HG03521 (cell line): ENCODE results near the gene AFG3L2.

Experiments used
- ATAC-seq: cut with Tn5 transposase; IDR thresholded peaks from one replicate; pipeline ENCODE4 v1.9.1; 2021; ENCODE audit warnings: mild to moderate bottlenecking, moderate library complexity; ENCODE audit not compliant: unreplicated experiment

The AFG3L2 gene

DNA sequence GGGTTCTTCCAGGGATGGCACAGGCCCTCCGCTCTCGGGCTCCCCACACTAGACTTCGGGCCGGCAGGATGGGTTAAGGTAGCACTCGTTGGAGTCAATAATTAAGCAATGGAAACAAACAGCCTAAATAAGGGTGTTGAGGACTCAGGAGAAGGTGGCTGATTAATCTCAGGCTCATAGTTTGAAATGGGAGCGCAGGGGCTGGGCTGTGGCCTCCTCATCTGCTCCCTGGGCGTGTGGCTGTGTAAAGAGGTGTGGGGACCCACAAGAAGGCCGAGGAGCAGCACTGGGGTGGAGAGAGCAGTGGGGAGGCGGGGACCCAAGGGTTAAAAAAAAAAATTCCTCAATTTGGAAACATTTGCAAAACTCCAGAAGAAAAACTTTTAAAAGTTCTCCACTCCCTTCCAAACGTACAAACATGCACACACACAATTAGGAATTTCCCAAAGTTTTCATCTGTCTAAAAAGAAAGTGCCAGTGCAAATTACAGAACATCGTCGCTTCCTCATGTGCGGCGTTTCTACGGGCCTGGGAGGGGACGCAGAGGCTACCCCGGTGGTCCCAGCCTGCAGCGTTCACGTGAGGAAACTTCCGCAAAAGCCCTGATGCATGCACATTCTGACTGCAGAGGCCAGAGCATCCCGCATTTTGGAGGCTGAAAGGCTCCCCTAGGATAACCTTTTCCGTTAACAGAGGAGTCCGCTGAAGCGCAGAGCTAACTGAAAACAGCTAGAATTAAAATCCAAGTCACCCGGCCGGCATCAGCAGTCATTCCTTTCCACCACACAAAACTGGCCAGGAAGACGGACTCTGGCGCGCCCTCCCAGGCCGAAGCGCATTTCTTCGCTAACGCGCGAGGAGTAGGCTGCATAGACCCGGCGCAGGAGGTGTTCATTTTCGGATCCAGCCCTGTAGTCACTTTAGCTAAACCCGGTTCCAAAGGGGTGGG, 70.0 kb downstream of the AFG3L2 start:
- ATAC-seq = no peak

DNA sequence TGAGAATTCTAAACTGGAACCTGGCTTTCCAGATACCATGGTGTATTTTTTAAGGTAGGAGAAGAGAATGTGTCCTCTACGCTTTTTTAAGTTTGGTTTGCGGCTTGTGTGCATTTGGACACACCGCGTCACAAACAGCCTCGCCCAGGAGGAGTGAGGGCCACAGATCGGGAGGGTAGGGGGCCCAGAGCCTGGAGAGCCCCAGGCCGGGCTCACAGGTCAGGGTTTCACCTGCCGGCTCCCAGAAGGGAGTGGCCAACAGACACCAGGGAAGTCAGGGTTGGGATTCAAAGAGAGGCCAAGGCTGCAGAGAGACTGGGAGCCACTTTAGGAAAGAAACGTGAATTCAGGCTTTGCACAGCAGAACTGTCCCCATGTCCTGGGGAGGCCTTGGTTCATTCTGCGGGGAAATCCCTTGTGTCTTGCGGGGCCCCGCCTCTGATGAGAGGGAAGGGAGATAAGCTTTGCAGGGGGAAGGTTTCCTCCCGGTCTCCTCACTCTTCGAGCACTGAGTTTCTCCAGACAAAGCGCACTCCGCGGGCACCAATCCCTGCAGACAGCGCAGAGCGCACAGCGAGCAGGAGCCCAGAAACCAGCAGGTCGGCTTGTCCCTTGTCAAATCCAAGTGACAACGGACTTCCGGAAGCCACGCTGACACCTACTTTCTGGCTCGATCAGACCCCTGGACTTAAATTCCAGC, 70.9 kb downstream of the AFG3L2 start:
- ATAC-seq = no peak

DNA sequence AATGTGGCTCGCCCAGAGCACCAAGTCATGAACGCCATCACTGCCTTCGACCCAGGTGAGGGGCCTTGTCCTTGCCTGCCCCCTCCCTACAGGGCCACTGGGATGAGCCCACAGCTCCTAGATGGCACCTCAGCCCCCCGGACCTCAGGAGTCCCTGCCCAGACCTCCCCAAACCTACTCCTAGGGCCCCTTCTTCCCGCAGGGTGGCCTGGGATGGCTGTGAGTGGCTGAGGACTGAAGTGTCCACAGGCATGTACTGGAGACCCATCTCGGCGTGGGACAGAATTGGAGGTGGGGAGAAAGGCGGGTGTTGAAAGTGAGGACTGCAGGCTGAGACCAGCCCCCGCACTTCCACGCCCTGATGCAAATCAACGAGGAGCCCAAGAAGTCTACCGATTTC, 71.8 kb downstream of the AFG3L2 start:
- no peak for ATAC-seq

DNA sequence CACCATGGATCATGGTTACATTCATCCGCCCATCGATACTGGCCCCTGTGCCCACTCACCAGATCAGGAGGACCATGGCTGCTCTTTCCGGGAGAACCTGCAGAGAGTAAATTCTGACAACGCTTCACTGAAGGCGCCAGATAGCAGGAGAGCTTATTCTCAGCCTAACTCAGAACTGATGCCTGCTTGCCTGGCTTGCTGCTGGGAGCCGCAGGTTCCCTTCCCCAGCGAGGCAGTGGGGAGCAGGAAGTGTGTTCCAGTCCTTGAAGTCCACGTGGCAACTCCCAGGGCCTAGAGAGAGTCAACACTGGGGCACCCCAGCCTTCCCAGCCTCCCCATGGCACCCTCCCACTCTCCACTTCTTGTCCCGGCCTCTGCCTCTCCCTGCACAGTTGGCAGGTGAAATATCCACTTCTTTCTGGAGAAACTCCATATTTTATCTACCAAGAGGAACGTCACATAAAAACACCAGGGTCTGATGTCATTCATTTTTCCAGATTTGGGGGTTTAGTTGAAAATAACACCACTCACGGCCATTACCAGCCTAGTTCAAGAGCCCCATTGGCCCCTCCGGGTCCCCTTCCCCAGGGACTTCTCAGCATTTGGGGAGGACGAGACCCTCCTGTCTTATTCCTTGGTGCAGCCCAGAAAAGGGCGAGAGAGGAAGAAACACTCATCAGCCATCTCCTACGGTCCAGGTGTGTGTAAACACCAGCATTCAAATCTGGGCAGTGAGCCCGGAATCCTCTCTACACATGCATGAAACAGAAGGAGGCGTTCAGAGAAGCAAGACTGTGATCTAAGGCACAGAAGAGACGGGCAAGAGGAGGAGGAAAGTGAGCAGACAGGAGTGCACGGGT, 72.4 kb downstream of the AFG3L2 start:
- no peak for ATAC-seq

DNA sequence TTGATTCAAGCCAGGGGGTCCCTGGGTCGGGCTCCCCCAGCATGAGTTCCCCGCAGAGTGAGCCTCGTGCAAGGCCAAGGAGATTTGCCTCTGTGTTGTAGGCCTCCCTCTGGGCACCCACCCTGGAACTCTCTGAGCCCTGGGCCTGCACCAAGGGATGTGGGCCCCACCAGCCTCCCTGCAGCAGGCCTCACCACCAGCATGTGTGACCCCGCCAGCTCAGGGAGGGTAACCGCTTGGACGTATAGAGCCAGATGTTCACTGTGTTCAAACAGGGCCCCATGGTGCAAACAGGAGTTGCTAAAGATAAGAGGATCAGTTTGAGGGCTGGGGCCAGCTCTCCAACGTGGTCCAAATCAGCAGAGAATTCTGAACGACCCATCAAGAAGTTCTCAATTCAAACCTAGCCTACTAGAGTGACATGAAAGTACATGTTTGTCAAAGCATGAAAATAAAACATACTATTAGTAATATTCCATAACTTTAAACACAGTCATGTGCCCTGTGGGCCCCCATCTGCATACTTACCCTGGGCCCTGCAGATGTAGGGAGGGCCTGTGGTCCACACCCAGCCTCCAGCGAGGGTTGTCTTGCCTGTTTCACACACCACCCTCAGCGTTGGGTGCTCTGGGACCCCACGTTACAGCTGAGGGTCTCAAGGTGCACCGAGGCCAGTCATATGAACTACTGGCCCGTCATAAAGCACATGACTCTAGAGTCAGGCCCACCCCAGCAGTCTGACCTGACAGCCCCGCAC, 74.5 kb downstream of the AFG3L2 start:
- ATAC-seq = no peak

DNA sequence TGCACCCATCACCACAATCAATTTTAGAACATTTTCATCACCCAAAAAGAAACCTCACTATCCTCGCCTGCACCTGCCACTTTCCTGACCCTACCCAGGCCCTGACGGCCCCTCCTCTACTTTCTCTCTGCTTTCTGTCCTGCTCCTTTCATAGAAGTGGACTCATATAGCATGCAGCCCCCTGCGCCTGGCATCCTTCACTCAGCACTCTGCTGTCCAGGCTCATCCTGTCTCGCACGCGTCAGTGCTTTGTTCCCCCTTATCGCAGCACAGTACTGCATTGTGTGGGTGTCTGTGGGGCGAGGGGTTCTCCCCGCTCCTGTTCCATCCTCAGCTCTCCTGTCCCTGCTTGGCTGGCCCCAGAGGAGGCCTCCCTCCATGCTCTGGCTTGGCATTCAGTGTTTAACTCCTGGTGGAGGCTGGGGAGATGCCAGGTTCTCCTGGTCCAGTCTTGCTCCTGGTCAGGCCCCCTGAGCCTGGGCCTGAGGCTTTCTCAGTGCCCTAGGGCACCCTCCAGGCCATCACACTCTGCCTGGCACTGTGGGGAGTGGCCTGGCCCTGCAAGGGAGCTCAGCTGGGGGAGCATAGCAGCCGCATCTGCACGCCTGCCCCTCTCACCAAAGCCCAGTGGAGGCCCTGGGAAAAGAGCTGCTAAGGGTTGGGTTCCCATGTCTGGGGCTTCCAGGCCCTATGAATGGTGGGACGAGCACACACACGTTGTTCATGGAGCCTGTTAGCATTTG, 75.6 kb downstream of the AFG3L2 start:
- ATAC-seq = no peak

DNA sequence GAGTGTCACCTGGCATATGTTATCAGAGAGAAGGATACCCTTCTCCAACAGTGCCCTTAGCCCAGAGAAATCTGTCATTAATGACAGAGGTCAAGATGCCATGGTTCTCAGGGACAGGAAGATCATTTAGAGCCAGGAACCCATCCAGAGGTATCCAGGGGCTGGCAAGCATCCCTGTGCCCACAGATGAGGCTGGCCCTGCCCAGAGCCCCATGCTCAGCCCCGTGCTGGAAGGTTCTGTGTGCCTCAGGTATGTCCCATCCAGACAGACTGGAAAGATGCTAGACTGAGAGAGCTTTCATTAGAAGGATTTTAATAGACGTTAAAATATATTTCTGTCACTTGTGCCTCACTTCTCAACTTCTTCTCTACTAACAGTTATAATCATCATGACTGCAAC, 77.2 kb downstream of the AFG3L2 start:
- ATAC-seq = no peak

DNA sequence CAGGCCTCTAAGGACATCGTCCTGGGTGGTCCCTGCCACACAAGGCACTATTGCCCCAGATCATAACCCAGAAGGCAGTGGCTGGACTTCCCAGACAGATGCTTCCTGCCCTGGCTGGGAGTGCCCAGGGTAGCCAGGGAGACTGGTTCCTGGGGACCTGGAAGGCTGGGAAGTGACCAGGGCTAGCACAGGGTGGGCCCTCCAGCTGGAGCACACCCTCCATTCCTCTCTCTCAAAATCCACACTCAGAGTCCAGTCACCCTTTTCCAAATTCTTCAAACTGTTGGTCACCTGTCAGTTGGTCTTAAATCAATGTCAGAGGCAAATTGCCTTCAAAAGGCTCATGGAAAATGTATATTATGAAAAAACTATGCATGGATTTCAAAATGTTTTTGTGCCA, 80.6 kb downstream of the AFG3L2 start:
- ATAC-seq = no peak

DNA sequence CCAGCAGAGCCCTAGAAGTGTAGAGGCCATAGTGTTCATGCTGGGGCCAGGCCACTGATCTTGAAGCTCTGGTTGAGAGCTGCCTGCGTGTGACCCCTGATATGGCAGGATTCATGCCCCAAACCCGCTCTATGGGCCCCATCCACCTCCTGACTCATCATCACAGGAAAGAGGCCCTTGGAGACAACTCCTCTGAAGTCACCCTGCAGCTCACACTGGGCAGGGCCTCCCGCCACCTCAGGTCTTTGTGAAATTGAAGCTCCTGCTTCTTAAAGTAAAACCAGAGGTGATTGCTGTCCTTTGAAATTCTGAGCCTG, 81.0 kb downstream of the AFG3L2 start:
- no peak for ATAC-seq

DNA sequence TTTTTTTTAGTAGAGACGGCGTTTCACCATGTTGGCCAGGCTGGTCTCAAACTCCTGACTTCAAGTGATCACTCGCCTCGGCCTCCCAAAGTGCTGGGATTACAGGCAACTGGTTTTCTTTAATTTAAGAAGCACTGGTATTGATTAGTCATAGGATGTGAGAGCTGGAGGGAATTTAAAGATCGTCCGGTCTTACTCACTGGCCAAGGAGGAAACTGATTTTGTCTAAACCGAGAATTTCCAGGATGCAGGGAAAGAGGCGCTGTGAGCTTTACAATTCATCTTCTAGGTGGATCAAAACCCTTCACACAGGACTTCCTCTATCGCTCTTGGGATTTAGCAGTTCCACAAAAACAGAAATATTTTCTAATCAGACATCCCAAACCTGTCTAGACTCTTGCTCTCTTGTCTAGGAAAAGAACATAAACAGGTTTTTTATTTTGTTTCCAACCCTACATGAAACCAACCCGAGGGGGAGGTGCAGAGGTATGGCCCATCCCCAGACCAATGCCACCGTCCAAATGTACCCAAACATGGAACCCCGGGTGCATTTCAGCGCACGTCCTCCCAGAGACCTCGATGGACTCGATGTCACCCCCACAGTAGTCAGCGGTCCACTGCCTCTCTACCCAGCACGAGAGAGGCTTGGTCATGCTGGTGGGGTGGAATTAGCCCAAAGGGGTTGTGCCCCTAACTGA, 81.5 kb downstream of the AFG3L2 start:
- ATAC-seq = no peak

DNA sequence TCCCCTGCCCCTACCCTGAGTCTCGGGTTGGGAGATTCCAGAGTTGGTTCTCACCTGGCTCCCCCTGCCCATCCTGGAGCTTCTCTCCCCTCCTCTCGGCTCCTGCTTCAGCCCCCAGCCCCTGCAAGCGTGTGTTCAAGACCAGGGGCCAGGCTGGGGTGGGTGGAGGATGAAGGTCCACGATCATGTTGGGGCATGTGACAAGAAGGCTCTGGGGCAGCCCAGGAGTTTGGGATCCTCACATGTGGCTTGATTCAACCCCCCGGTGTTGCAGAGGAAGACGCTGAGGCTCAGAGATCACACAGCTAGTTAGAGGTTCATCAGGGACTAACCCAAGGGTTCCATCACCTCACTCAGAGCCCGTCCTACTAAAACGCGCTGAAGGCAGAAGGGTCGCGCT, 83.2 kb downstream of the AFG3L2 start:
- ATAC-seq = no peak

DNA sequence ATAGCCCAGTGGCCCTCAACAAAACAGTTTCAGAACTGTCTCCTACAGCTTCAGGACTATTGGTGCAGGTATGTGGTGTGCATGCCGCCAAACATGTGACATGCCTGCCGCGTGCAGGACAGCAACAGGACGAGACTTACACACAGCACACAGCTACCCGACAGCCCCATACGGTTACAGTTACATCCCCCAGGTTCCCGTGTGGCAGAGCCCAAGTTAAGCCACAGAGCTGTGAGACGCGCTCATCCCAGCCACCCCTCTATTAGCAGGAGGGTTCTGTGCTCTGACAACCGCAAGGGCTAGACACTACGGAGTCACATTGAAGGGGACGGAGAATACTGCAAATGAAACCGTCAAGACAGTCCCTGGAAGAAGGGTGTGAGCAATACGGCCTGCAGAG, 85.3 kb downstream of the AFG3L2 start:
- ATAC-seq = no peak

DNA sequence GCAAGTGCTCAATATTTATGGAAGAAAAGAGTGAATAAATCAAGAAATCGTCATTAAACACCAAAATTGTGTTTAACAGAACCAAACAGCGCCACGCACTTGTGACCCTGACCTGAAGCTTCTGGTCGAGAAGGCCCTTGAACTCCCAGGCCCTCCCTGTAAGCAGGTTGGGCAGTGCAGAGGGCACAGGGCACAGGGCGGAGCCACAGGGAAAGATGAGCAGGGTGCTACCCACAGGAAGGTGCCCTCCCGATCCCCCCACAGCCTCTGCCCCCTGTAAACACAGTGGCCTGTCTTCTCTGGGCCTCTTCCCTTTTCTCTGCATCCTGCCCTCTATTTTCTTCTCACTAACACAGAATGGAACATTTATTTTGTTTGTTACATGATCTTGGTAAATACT, 85.9 kb downstream of the AFG3L2 start:
- no peak for ATAC-seq

DNA sequence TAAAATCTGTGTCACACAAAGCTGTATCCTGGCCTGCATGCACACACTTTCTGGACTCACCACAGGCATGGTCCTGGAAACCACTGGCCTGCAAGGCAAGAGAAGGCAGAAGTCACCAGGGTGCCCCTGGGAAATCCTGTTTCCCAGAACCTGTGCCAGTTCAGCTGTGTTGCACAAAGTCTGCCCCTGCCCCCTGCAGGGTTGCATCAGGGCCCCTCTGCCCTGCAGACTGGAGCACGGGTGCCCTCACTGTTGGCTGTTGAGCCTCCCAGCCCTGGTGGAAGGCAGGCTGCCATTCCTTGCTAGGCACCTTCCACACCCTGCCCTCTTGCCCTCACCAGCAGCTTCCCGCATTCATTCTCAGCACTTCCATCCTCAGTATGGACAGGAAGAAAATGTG, 86.9 kb downstream of the AFG3L2 start:
- ATAC-seq = no peak

DNA sequence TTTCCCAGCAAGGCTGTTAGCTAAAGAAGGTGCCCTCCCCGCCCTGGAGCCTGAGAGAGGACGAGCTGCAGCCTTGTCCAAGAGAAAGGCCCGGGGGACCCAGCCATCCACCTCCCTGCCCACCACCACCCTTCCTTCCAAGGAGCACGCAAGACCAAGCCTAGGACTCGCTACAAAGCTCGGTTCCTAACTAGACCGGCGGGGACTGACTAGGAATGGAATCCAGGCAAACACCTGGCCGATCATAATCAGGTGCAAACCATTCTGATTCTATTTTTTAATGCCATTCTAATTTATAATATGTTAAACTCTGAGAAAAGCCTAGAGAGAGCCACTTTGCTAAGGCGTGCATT, 88.6 kb downstream of the AFG3L2 start:
- no peak for ATAC-seq

DNA sequence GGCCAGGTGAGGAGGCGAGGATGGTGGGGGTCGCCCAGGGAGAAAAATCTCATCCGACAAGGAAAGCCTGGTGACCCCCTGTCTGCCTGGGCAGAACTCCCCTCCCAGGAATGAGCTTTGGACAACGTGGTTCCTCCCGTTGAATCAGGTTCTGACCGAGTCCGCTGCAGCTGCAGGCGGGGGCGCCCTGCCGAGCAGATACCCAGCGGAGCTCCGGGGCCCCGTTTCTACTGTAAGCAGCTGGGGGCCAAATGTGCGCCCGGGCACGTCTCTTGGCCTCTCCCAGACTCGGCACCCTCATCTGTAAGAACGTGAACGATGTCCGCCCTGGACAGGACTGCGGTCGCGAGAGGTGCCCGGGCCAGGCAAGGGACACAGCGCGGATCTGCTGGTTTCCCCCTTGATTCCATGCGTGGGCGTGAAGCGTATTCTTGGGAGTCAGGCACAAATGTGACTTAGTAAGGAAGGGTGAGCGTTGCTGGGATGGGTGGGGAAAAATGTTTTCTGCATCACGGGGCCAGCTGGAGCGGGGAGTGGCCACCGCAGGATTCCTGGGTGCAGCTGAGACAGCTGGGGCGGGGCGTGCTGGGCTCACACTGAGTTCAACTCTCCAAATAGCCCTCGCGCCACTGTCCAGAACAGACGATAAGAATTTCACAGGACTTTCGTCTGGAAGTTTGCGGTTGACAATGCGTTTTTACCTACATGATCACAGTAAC, 89.2 kb downstream of the AFG3L2 start:
- ATAC-seq = no peak

DNA sequence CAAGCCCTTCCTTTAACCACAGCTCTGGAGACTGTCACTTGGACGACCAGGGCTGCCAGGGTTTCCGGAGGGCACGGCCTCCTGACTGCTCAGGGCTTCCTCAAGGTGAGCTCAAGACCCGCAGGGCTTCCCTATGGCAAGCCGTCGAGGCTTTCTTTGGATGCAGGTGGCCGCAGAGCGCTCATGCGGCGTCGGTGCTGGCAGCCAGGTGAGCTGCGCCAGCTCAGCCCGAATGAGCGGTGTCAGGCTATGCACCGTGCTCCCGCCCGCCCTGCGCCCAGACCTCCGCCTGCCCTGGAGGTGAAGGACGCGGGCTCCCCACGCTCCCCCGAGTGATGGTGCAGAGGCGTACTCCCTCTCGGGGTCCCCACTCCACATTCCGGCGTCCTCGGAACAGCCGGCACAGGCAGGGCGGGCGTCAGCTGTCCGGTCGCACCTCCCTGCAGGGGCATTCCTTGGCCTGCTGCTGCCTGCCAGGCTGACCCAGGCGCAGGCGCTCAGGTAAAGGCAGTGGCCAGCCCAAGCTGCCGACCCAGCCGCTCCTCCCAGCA, 89.8 kb downstream of the AFG3L2 start:
- no peak for ATAC-seq

DNA sequence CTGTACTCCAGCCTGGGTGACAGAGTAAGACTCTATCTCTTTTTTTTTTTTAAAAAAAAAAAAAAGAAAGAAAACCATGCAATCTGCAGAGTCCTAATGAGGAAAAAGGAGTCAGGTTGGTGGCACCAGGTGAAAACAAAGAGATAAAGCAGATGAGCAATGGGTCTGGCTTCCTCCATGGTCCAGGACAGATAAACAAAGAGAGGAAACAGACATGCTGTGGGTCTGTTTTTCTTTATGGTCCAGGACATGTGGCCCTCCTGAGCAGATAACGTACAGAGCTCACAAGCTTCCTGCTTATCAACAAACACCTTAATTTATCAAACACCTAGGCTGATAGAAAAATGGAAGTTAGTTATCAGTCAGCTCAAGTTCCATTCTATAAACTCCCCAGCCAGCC, 93.4 kb downstream of the AFG3L2 start:
- ATAC-seq = no peak

DNA sequence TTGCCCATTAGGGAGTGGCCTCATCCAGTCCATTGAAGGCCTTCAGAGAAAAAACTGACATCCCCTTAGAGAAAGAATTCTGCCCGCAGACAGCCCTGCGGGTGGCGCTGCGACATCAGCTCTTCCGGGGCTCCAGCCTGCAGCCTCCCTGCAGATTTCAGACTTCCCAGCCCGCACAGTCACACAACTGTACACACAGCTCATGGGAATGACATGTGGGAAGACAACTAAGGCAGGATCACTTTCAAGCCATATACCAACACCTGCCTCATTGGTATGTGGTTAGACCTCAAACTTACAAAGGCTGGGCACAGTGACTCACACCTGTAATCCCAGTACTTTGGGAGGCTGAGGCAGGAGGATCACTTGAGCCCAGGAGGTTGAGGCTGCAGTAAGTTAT, 93.8 kb downstream of the AFG3L2 start:
- ATAC-seq = no peak
